IMR-90 (cell line): ENCODE measurements around the gene B4GALNT3. TPM values are rescaled to one million over a fixed set of nuclear protein-coding genes. Genes with fewer than 3 reads are reported as not detected.

Experiments used
- ATAC-seq: fragments of 200-7000 bp; cut with Tn5 transposase; 2 replicates; pipeline ENCODE4 v1.9.1; 2020; ENCODE audit warnings: low read depth, mild to moderate bottlenecking, moderate library complexity
- BruUV-seq: library from RNA; stranded (reverse); fragments of 400-500 nt; replicated peaks from 2 replicates; lab custom pipeline; 2021; lab: Mats Ljungman, UMichigan
- CTCF ChIA-PET: fragments of 300-600 bp; formaldehyde crosslinking; extraction: SDS; loops from one replicate; lab custom pipeline; 2021; ENCODE audit warnings: antibody characterized with exemption; lab: Yijun Ruan, JAX
- POLR2A ChIA-PET: fragments of 300-600 bp; sonication (Branson Sonifier 250); formaldehyde crosslinking; loops from one replicate; lab custom pipeline; 2022; ENCODE audit warnings: antibody characterized with exemption; ENCODE audit not compliant: unreplicated experiment; lab: Charles Lee
- DNase-seq: peaks from one replicate; pipeline ENCODE4 v3.0.0; 2013
- H2AFZ ChIP-seq: replicated peaks from 2 replicates; pipeline ENCODE3; 2013; ENCODE audit warnings: low read length, mild to moderate bottlenecking; ENCODE audit not compliant: poor library complexity
- H2AK5ac ChIP-seq: 2 replicates; pipeline ENCODE4 v1.6.1; 2013; ENCODE audit warnings: low read depth, low read length, inconsistent platforms
- H2AK9ac ChIP-seq: replicated peaks from 2 replicates; pipeline ENCODE3; 2013; ENCODE audit warnings: mild to moderate bottlenecking, low read depth, low read length, moderate library complexity; ENCODE audit not compliant: poor library complexity
- H2BK120ac ChIP-seq: 2 replicates; pipeline ENCODE4 v1.6.1; 2013; ENCODE audit warnings: low read depth, low read length, inconsistent platforms
- H2BK15ac ChIP-seq: 3 replicates; pipeline ENCODE4 v1.6.1; 2013; ENCODE audit warnings: low read depth, low read length, inconsistent platforms
- H2BK20ac ChIP-seq: 2 replicates; pipeline ENCODE4 v1.6.1; 2013; ENCODE audit warnings: low read depth, mild to moderate bottlenecking, inconsistent platforms, low read length, moderate library complexity
- H2BK5ac ChIP-seq: 2 replicates; pipeline ENCODE4 v1.6.1; 2013; ENCODE audit warnings: mild to moderate bottlenecking, low read depth, low read length, inconsistent platforms; ENCODE audit not compliant: poor library complexity, severe bottlenecking
- H3K14ac ChIP-seq: replicated peaks from 2 replicates; pipeline ENCODE4 v1.6.1; 2013; ENCODE audit warnings: low read depth, low read length, inconsistent platforms
- H3K18ac ChIP-seq: 2 replicates; pipeline ENCODE4 v1.6.1; 2013; ENCODE audit warnings: low read depth, low read length, control low read depth
- H3K23ac ChIP-seq: 2 replicates; pipeline ENCODE4 v1.6.1; 2013; ENCODE audit warnings: low read depth, low read length, inconsistent platforms
- H3K27ac ChIP-seq: 2 replicates; pipeline ENCODE4 v1.5.1; 2013; ENCODE audit warnings: mild to moderate bottlenecking, control low read depth, low read length; ENCODE audit not compliant: insufficient read depth
- H3K27me3 ChIP-seq: 2 replicates; pipeline ENCODE4 v1.6.1; 2013; ENCODE audit warnings: low read length; ENCODE audit not compliant: control insufficient read depth, insufficient read depth
- H3K36me3 ChIP-seq: 2 replicates; pipeline ENCODE4 v1.6.1; 2013; ENCODE audit warnings: low read length, mixed read lengths; ENCODE audit not compliant: control insufficient read depth, insufficient read depth
- H3K4ac ChIP-seq: 2 replicates; pipeline ENCODE4 v1.6.1; 2013; ENCODE audit warnings: low read depth, low read length, inconsistent platforms
- H3K4me1 ChIP-seq: 2 replicates; pipeline ENCODE4 v1.6.1; 2013; ENCODE audit warnings: low read length, mixed read lengths; ENCODE audit not compliant: control insufficient read depth, insufficient read depth
- H3K4me2 ChIP-seq: 2 replicates; pipeline ENCODE4 v1.6.1; 2013; ENCODE audit warnings: low read depth, mild to moderate bottlenecking, control low read depth, low read length, moderate library complexity
- H3K4me3 ChIP-seq: 2 replicates; pipeline ENCODE4 v1.5.1; 2013; ENCODE audit warnings: low read depth, mild to moderate bottlenecking, control low read depth, low read length, moderate library complexity; ENCODE audit not compliant: insufficient read depth
- H3K56ac ChIP-seq: 2 replicates; pipeline ENCODE4 v1.6.1; 2013; ENCODE audit warnings: low read length, inconsistent platforms; ENCODE audit not compliant: insufficient read depth; ENCODE audit errors: extremely low read depth
- H3K79me1 ChIP-seq, 2 experiments: 2 replicates each; pipeline ENCODE4 v1.6.1; 2013; ENCODE audit warnings: low read length in 2 of 2, inconsistent platforms in 1 of 2, low read depth in 1 of 2
- H3K9ac ChIP-seq: 2 replicates; pipeline ENCODE4 v1.6.1; 2013; ENCODE audit warnings: low read depth, low read length, control low read depth
- H3K9me1 ChIP-seq: 2 replicates; pipeline ENCODE4 v1.6.1; 2013; ENCODE audit warnings: low read length, inconsistent platforms; ENCODE audit not compliant: insufficient read depth
- H3K9me3 ChIP-seq: 2 replicates; pipeline ENCODE4 v1.6.1; 2013; ENCODE audit warnings: low read length; ENCODE audit not compliant: control insufficient read depth, insufficient read depth
- H4K20me1 ChIP-seq: 2 replicates; pipeline ENCODE4 v1.6.1; 2013; ENCODE audit warnings: low read length, inconsistent platforms; ENCODE audit not compliant: insufficient read depth
- H4K5ac ChIP-seq: 2 replicates; pipeline ENCODE4 v1.6.1; 2013; ENCODE audit warnings: mild to moderate bottlenecking, low read depth, low read length, control low read depth
- H4K8ac ChIP-seq, 2 experiments: 2 replicates each; pipeline ENCODE4 v1.6.1; 2013; ENCODE audit warnings: low read depth in 2 of 2, low read length in 2 of 2, control low read depth in 1 of 2, inconsistent platforms in 1 of 2
- H4K91ac ChIP-seq: 2 replicates; pipeline ENCODE4 v1.6.1; 2013; ENCODE audit warnings: low read depth, low read length, inconsistent platforms; ENCODE audit not compliant: insufficient read depth
- CEBPB ChIP-seq: IDR thresholded peaks from 2 replicates; pipeline ENCODE4 v1.6.1; 2012; ENCODE audit warnings: low read depth, low read length, improper control_type of control experiment
- CHD1 ChIP-seq: IDR thresholded peaks from 2 replicates; pipeline ENCODE4 v1.6.1; 2012; ENCODE audit warnings: low read depth, low read length, improper control_type of control experiment
- FOS ChIP-seq: fragments of 150-350 bp; IDR thresholded peaks from 2 replicates; pipeline ENCODE4 v1.6.1; 2016; ENCODE audit warnings: low read depth, low read length
- MAZ ChIP-seq: IDR thresholded peaks from 2 replicates; pipeline ENCODE4 v1.6.1; 2012; ENCODE audit warnings: low read depth, mild to moderate bottlenecking, low read length, improper control_type of control experiment, moderate library complexity, borderline replicate concordance
- MXI1 ChIP-seq: IDR thresholded peaks from 2 replicates; pipeline ENCODE4 v1.6.1; 2012; ENCODE audit warnings: low read depth, mild to moderate bottlenecking, low read length, moderate library complexity, borderline replicate concordance
- POLR2A ChIP-seq: IDR thresholded peaks from 2 replicates; pipeline ENCODE4 v1.6.1; 2012; ENCODE audit warnings: mild to moderate bottlenecking, low read depth, low read length
- RCOR1 ChIP-seq: IDR thresholded peaks from 2 replicates; pipeline ENCODE4 v1.6.1; 2012; ENCODE audit warnings: mild to moderate bottlenecking, low read length, improper control_type of control experiment; ENCODE audit not compliant: insufficient replicate concordance
- RFX5 ChIP-seq: IDR thresholded peaks from 2 replicates; pipeline ENCODE4 v1.8.0; 2012; ENCODE audit warnings: low read depth, mild to moderate bottlenecking, low read length, moderate library complexity
- SMC3 ChIP-seq: fragments of 150-350 bp; IDR thresholded peaks from 2 replicates; pipeline ENCODE4 v1.6.1; 2016; ENCODE audit warnings: low read depth, mild to moderate bottlenecking, antibody characterized with exemption, low read length, moderate library complexity
- USF2 ChIP-seq: fragments of 150-350 bp; IDR thresholded peaks from 2 replicates; pipeline ENCODE4 v1.6.1; 2017; ENCODE audit warnings: mild to moderate bottlenecking, antibody characterized with exemption, low read length, low read depth
- WGBS, 2 experiments: methylation state at CpG; one replicate each; pipeline versions ENCODE4 v1.1.5 to v1.1.7; 2013; ENCODE audit warnings: missing lambda C conversion rate in 2 of 2; ENCODE audit not compliant: insufficient read length in 1 of 2; ENCODE audit errors: extremely low coverage in 2 of 2; 5-methylcytosine and 5-hydroxymethylcytosine counted together
- dilution Hi-C: fragments of 300-500 bp; cut with HindIII; formaldehyde crosslinking; loops from one replicate; pipeline ENCODE4 v1.14.3; 2018; ENCODE audit warnings: low sequenced_read_pairs; ENCODE audit not compliant: unreplicated experiment
- in situ Hi-C: fragments of 300-500 bp; cut with MboI; formaldehyde crosslinking; loops from 3 replicates; pipeline ENCODE4 v1.14.3; 2019; ENCODE audit warnings: low sequenced_read_pairs, inconsistent platforms, mixed read lengths
- intact Hi-C: fragments of 100-400 bp; cut with micrococcal nuclease; formaldehyde crosslinking; loops from 2 replicates; pipeline ENCODE4 v1.10.0; 2022
- polyA plus RNA-seq, 3 experiments: library from polyadenylated mRNA; depleted of rRNA; stranded (reverse); fragments of >200 nt; gene quantifications; 2 replicates each; pipeline ENCODE4 v1.2.3, GENCODE V29; 2012; ENCODE audit warnings: low replicate concordance in 1 of 3
- total RNA-seq: library from RNA; depleted of rRNA; stranded (reverse); fragments of >200 nt; gene quantifications from 2 replicates; pipeline ENCODE4 v1.2.3, GENCODE V29; 2012

Gene B4GALNT3
- total and polyA plus RNA-seq, 2 of the 4 experiments (the other 2 are of a cell fraction) = not detected

- no peak for TF ChIP-seq SMC3
These were observed 4.9 kb downstream of the B4GALNT3 start (continued) for GRCh38 chr12:464484-465267.

DNA sequence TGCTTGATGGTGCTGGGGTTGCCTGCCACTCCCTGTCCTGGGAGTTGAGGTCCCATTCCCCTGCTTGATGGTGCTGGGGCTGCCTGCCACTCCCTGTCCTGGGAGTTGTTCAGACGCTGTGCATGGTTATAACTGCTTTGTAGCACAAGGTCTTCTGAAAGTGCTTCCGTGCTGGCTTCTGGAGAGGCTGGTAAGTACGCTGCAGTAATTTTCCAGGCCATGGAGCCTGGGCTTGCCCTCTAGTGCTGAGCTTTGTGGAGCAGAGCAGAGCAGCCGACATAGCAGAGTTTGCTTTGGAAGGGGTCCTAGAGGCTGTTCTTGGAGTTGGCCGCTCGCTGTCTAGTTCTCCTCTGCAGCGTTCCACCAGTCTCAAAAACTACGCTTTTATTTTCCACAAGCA is 6.3 kb downstream of the B4GALNT3 start:
- H3K4me2 ChIP-seq = no peak overlapping the region
- ChIA-PET CTCF (interaction anchor here (1.3 kb wide), 1 partner anchor 12 kb away, joined by 5 read pairs; no protein-coding TSS in a partner anchor), POLR2A (no interaction called here)
- no peak overlapping the region for H2AK5ac ChIP-seq
- no peaks in the 10 kb centered on the region for H3K79me1 ChIP-seq
- H3K27ac ChIP-seq = no peak overlapping the region
- H2AFZ ChIP-seq = no peak overlapping the region
- H3K27me3 ChIP-seq = peaks cover 60% of the 10 kb centered on the region
- no peak overlapping the region for H2BK15ac ChIP-seq
- no peak overlapping the region for H2BK120ac ChIP-seq
- H2AK9ac ChIP-seq = no peak overlapping the region
- no peak overlapping the region for H3K4ac ChIP-seq
- no peak overlapping the region for H4K8ac ChIP-seq
- no TSS peak for BruUV-seq
- H3K9me1 ChIP-seq = no peaks in the 10 kb centered on the region
- no peaks in the 10 kb centered on the region for H3K36me3 ChIP-seq
- no peak overlapping the region for H3K9ac ChIP-seq
- H3K4me3 ChIP-seq = no peak overlapping the region
- TF ChIP-seq CEBPB = no peak
- TF ChIP-seq RCOR1 = no peak
- no peak for TF ChIP-seq MXI1
- no peak for TF ChIP-seq POLR2A
- no peak for TF ChIP-seq FOS
- TF ChIP-seq RFX5 = no peak
- TF ChIP-seq CHD1 = no peak
- no peak for TF ChIP-seq MAZ
- no peak for TF ChIP-seq USF2
- dilution Hi-C loops (no loop called here), in situ Hi-C loops (no loop called here), intact Hi-C loops (no loop called here)
- H3K4me1 ChIP-seq = no peaks in the 10 kb centered on the region
- no peak overlapping the region for H2BK5ac ChIP-seq
- ATAC-seq (no peak), DNase-seq (no peak)
- H4K5ac ChIP-seq = no peak overlapping the region
- no peak overlapping the region for H2BK20ac ChIP-seq
- H4K91ac ChIP-seq = no peak overlapping the region
- no peak overlapping the region for H3K23ac ChIP-seq
- no peak overlapping the region for H3K18ac ChIP-seq
- WGBS, 2 experiments = 50% methylated on average over 2 of the region's 8 CpGs; no CpG with 5 or more reads in 1 of the 2 experiments
- no peak overlapping the region for H3K14ac ChIP-seq
- H3K56ac ChIP-seq = no peak overlapping the region
- H3K9me3 ChIP-seq = no peaks in the 10 kb centered on the region; the same call in 1 of the 2 replicates
- H4K20me1 ChIP-seq = 0 out of 2 replicates have a peak, but pooled peaks cover 2% of the 10 kb centered on the region
